IPS-11a (cell line): ENCODE measurements around the gene GRID2.

Source experiments
- H3K4me3 ChIP-seq: one replicate; pipeline ENCODE4 v1.5.1; 2013; ENCODE audit warnings: low read depth, low read length, control low read depth

GRID2 gene

GRCh38 chr4:93772858-93773257 is 1469.1 kb downstream of the GRID2 start:
- H3K4me3 ChIP-seq, result no peak overlapping the region

- no peak overlapping the region for H3K4me3 ChIP-seq
These were observed 1471.8 kb downstream of the GRID2 start for GRCh38 chr4:93775551-93775950.

GRCh38 chr4:93776386-93777080 is 1472.8 kb downstream of the GRID2 start:
- no peak overlapping the region for H3K4me3 ChIP-seq

GRCh38 chr4:93777081-93777460 is 1473.3 kb downstream of the GRID2 start:
- H3K4me3 ChIP-seq, result no peak overlapping the region

DNA sequence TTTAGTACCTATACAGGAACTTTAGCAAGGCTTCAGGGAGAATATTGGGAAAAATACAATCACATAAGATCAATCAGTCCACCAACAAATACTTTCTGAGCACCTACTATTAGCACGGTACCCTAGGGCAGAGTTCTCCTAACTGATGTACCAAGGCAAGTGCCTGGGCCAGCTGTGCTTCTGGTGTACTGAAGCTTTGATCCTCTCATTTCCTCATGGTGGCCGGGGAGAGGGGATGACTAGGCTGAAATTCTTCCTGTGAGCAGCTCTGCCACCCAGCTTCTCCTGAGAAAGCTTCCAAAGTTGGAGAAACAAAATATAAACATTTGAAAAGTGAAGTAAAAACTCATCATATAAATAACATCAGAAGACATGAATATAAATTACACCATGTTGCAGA is 1475.5 kb downstream of the GRID2 start:
- H3K4me3 ChIP-seq, result no peak overlapping the region

DNA sequence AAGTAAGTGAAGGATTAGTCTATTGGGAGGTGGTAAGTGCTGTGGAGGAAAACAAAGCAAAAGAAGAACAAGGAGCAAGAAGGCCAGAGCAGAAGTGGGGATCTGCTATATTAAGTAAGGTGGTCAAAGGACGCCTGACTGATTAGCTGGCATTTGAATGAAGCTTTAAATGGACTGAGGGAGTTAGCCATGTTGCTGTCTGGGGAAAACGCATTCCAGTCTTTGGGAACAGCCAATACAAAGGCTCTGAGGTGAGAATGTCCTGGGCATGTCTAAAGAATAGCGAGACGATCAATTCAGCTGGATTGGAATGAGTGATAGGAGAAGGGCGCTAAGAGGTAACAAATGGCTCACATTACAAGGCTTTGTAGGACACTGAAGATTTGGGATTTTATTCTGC is 1476.3 kb downstream of the GRID2 start:
- H3K4me3 ChIP-seq, result no peak overlapping the region

- no peak overlapping the region for H3K4me3 ChIP-seq
These were observed 1477.4 kb downstream of the GRID2 start for GRCh38 chr4:93781198-93781597.

- H3K4me3 ChIP-seq, result no peak overlapping the region
These were observed 1482.4 kb downstream of the GRID2 start for GRCh38 chr4:93786149-93786548.

DNA sequence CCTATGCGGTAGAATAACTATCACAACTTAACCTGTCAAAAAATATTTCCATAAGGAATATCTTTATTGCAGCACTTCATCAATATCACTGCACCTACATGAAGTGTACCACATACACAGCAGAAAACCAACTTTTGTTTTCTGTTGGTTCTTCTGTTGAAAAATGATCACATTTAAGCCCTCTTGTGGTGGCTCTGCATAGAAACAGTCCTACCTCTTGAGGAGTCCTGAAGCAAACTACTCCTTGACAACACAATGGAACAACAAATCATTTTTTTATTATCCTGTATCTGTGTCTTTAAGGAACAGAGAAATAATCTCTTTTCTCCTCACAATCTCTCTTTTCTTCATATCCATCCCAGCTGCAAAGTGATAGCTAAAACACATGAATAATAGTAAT is 1484.9 kb downstream of the GRID2 start:
- no peak overlapping the region for H3K4me3 ChIP-seq

- no peak overlapping the region for H3K4me3 ChIP-seq
These were observed 1487.9 kb downstream of the GRID2 start for GRCh38 chr4:93791570-93792195.

DNA sequence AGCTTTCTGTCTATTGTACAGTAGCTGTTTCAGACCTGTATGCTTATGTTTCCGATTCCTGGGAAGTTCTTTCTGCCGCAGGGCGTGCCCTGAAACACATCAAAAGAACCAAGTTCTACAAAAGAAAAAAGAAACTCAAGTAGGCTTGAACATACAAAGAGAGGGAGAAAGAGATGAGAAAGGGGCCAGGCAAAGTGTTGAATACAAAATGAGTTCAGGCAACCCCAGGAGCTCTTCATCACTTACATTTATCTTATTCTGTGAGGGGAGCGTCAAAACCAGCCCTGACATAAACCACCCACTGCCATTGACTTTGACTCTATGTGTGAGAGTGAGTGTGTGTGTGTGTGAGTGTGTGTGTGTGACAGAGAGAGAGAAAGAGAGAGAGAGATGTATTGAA is 1498.3 kb downstream of the GRID2 start:
- H3K4me3 ChIP-seq, result no peak overlapping the region

GRCh38 chr4:93809773-93810172 is 1506.0 kb downstream of the GRID2 start:
- no peak overlapping the region for H3K4me3 ChIP-seq

GRCh38 chr4:93810340-93810992 is 1506.7 kb downstream of the GRID2 start:
- no peak overlapping the region for H3K4me3 ChIP-seq

DNA sequence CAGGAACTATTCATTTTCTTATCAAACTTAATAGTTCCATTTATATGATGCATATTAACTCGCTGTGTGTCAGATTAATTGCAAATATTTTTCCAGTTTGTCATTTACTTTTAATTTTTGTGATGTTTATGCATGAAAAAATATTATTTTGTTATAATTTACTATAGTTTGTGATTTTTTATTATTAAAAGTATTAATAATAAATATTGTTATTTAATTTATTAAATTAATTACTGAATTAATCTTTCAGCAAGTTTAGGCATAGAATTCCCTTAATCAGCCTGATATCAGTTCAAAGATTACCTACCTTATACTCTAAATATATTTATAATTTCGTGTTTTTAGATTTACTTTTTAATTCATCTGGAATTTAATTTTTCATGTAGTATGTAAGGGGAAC is 1509.3 kb downstream of the GRID2 start:
- H3K4me3 ChIP-seq, result no peak overlapping the region

DNA sequence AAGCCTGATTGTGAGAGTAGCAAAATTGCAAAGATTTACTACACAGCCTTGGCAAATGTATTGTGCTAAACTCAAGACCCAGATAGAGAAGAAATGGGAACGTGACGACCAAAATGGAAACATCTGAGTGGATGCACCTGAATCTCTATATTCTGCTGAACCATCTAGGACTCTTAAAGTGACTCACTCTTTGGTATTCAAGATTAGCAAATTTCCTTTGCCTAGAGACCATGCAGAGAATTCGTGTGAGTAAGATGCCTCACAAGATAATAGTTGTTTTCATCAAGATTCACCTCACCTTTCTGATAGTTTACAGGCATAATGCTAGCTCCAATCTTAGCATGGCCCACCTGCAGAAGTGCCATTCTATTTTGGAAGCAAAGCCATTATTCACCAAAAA is 1510.4 kb downstream of the GRID2 start:
- H3K4me3 ChIP-seq, result no peak overlapping the region

DNA sequence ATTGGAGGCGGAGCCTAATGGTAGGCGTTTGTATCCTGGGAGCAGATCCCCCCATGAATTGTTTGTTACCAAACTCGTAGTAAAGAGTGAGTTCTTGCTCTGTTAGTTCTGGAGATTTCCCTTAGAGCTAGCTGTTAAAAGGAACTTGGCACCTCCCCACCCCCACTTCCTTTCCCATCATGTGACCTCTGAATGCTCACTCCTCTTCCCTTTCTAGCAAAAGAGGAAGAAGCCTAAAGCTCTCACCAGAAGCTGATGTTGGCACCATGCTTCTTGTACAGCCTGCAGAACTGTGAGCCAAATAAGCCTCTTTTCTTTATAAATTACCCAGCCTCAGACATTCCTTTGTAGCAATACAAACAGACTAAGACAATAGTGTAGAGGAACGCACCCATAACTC is 1511.0 kb downstream of the GRID2 start:
- no peak overlapping the region for H3K4me3 ChIP-seq
